Measurements from ENCODE around the gene FKBP7. TPM values are rescaled to one million over a fixed set of nuclear protein-coding genes. Genes with fewer than 3 reads are reported as not detected.
"Not testable (repeated sequence)": the region's sequence is repeated elsewhere in the genome, so short reads cannot be mapped to it uniquely, and the experiment has no call there.

Gene FKBP7
- polyA plus RNA-seq, 4 donors, result 54.6 to 114 (median 75.6) TPM

DNA sequence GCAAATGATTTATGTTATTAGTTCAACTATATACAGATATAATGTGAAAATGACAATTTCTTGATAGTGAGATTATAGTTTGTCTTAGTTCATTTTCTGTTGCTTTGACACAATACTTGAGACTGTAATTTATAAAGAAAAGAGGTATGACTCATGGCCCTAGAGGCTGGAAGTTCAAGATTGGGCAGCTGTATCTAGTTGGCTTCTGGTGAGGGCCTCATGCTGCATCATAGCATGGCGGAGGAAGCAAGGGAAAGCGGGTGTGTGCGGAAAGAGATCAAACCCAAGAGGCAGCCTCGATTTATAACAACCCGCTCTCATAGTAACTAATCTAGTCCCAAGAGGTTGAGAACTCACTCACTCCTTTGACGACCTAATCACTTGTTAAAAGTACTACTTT lies 13.2 kb upstream of the FKBP7 start:
- DNase-seq (ENCODE audit: low read depth in 4 of 4, low spot score in 3 of 4), result no peak

- no peak for DNase-seq (ENCODE audit: low read depth in 4 of 4, low spot score in 3 of 4)
These were observed 7.0 kb upstream of the FKBP7 start for GRCh38 chr2:178485356-178485755.

DNA sequence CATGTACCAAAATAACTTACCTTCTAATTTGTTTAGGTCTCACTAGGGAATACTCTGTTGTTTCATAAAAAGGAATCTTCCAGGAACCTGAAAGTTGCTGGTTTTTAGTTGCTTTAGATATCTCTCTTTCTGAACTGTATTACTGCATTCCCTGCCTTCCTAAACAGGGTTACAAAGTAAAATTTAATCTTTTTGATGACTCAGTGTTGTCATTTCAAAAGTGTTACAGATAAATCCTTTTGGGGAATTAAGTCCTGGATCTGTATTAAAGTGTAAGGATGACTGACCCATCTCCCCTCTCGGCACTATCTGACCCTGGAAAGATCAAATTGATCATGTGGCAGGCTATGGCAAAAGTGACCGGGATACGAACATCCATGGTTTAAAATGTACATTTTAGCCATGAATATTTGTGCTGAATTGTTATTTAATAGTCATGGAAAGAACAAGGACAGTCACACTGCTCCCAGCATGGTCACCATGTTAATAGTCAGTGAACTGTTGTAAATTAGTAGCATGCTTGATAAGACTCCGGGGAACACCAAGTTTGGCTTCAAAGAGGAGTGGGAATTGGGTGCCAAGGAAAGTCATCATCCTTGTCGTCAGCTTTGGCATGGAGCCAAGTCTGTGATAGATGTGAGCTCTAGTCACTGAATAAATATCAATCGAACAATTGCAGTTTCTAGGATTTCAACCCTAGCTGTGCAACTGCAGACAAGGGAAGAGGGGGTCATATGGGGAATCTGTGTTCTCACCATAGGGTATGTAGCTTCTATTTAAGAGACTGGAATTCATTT lies 6.0 kb upstream of the FKBP7 start:
- DNase-seq (ENCODE audit: low read depth in 4 of 4, low spot score in 3 of 4), result no peak

GRCh38 chr2:178482437-178482836 lies 4.0 kb upstream of the FKBP7 start:
- DNase-seq (ENCODE audit: low read depth in 4 of 4, low spot score in 3 of 4), result no peak

DNA sequence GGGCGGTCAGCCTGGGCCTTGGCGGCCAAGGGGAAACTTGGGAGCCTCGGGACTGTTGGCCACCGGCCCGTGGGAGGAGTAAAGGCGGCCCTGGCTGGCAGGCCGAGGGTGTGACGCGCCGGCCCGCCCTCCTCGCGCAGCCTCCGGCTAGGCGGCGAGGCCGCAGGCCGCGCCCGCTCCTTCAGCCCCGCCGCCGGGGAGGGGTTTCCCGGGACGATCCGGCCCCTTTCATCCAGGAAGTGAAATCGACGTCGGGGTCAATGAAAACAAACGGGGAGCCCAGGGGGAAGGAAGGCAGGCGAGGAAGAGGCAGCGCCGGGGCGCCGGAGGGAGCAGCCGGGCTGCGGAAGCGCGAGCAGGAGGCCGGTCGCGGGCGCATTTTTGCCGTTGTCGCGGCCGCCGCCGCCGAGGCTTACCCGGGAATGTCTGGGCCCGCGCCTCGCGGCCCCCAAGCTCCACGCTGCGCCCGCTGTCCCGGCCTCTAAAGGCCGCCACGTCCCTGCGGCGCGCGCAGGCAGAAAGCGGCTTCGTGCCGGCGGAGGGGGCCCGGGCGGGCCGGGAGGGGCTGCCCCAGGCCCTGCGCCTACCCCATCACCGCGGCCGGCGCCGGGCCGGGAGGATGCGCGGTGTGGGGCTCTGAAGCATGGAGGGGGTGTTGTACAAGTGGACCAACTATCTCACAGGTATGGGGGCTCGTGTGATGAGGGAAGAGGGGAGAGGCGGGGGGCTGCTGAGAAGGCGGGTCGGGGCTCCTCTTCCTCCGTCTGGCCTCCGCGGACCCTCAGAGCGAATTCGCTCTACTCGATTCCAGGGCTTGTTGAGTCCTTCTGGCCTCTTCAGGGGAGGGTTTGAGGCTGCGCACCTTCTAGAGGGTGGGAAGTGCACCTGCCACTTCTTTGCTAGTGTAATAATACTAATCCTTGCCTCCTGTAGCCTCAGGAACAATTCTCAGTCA lies 2.1 kb upstream of the FKBP7 start, which contains the start of gene PLEKHA3:
Gene PLEKHA3 (plus strand): TSS at position 231 of the 955 bp plus-strand sequence. CDS start 413 bp downstream, at position 644.
- peak; percentile 74 to 86 (median 80) for DNase-seq (ENCODE audit: low read depth in 4 of 4, low spot score in 3 of 4)

DNA sequence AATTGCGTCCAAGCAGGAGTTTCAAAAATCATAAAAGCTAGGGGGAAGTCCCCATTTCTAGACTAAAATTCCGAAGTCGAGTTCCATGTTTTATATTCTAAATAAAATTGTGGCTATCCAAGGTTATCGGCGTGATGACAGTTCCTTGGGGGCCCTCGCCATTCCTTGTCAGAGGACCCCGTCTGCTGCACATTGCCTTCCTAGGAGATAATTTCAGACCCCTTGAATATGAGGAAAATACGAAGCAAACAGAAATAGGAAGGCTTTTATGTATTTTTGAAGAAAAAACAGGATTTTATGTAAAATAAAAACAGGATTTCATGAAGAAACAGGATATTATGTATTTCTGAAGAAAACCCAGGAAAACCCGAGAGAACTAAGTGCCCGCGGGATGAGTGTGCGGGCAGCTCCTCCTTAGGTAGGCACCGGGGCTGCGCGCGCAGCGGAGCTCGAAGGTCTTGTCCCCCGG lies 1.4 kb upstream of the FKBP7 start:
- no peak for DNase-seq (ENCODE audit: low read depth in 4 of 4, low spot score in 3 of 4)

GRCh38 chr2:178479275-178479616 lies 846 bp upstream of the FKBP7 start:
- DNase-seq (ENCODE audit: low read depth in 4 of 4, low spot score in 3 of 4), result no peak

DNA sequence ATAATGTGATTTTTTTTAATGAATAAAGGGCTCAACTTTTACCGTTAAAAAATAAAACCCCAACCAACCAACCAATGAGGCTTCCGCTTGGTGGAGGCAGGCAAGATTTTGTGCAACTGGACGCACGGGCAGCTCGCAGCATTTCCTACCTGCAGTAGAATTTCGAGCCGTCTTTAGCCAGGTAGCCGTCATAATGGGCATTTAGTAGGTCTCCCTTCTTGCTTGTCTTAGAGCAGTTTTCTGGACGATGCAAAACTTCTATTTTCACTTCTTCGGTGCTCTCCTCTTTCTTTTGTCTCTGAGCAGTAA lies 316 bp downstream of the FKBP7 start:
- DNase-seq (ENCODE audit: low read depth in 4 of 4, low spot score in 3 of 4), result peak in 1 of 4 donors; percentile 24

DNA sequence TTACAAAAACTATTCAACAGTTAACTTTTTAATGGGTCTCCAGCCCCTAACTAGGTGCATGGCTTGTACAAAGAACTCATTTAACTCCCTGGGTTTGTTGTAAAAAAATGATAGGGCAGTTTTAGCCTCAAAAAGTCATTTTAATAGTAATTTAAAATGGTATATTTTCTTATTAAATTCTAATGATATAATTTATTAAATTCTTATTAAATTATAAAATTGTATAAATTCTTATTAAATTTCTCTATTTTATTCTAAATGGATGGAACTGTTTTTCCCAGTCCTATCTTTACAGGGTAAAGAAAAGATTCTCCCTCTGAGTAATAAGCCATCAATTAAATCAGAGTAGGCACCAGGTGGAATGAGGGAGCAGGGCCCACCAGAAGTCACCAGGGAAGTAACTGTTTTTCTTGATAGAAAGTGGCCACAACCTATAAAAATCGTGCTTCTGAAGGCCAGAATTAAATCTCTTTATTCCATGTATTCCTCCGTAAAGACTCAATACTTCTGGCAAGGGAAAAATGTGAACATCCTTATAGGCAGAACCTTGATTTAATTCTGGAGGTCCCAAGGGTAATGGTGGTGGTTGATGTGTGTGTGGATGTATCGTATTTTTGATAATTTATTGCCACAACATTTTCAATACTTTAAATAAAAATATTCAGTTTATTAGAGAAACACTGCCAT lies 814 bp downstream of the FKBP7 start:
- peak in 2 of 4 donors; percentile 18 to 20 for DNase-seq (ENCODE audit: low read depth in 4 of 4, low spot score in 3 of 4)

GRCh38 chr2:178476477-178476876 lies 1.9 kb downstream of the FKBP7 start:
- DNase-seq (ENCODE audit: low read depth in 4 of 4, low spot score in 3 of 4), result no peak

DNA sequence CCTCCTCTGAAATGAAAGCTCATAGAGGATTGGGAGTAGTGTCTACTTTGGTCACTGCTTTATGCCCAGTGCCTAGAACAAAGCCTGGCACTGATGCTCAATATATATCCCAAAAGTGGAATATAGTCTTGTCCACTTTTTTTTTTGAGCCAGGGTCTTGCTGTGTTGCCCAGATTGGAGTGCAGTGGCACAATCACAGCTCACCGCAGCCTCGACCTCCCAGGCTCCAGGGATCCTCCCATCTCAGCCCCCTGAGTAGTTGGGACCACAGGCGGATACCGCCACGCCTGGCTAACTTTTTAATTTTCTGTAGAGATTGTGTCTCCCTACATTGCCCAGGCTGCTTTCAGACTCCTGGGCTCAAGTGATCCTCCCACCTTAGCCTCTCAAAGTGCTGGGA lies 3.8 kb downstream of the FKBP7 start:
- no peak for DNase-seq (ENCODE audit: low read depth in 4 of 4, low spot score in 3 of 4)

DNA sequence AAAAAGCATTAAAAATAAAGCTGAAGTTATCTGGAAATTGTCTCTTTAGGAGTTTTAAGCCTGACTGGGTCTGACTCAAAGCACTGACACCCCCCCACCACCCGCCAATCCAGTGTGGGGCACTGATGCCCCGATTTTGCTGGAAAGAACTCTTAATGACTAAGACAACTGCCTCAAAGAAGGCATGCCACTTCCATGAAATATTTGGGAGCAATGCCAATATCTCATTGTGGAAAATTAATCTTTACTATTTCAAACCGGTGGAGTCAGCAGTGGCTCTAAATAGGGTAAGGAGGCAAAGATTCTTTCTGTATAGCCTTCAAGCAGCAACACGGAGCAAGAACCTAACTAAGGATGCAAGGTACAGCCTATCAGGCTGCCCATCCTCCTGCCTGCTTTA lies 4.5 kb downstream of the FKBP7 start:
- no peak for DNase-seq (ENCODE audit: low read depth in 4 of 4, low spot score in 3 of 4)

DNA sequence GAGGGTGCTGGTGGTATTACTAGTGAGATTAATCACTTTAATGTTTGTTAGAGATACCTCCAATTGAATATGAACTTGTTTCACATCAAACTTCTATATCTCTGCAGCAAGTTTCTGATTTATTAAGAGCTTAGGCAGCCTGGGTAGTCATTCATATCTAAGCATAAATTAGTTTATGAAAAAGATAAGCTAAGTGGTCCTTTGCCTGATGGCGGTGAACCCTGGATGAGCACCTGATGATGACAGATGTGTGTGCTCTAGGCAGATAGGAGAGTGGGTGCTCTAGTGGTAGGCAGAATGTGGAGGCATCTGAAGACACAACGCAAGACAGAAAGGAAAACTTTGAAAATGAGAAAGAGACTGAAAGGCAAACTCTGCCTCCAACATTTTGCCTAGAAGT lies 5.0 kb downstream of the FKBP7 start:
- no peak for DNase-seq (ENCODE audit: low read depth in 4 of 4, low spot score in 3 of 4)

DNA sequence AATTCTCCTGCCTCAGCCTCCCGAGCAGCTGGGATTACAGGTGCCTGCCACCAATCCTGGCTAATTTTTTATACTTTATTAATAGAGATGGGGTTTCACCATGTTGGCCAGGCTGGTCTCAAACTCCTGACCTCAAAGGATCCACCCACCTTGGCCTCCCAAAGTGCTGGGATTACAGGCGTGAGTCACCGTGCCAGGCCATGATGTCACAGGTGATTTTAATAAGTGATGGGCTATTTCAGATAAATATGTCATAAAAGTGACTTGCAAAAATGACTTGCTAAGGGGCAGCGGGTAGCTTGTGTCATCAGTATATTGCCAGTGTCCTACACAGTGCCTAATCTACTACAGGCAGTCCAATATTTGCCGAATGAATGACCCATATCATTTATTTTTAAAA lies 7.1 kb downstream of the FKBP7 start:
- DNase-seq (ENCODE audit: low read depth in 4 of 4, low spot score in 3 of 4), result not testable (repeated sequence)

DNA sequence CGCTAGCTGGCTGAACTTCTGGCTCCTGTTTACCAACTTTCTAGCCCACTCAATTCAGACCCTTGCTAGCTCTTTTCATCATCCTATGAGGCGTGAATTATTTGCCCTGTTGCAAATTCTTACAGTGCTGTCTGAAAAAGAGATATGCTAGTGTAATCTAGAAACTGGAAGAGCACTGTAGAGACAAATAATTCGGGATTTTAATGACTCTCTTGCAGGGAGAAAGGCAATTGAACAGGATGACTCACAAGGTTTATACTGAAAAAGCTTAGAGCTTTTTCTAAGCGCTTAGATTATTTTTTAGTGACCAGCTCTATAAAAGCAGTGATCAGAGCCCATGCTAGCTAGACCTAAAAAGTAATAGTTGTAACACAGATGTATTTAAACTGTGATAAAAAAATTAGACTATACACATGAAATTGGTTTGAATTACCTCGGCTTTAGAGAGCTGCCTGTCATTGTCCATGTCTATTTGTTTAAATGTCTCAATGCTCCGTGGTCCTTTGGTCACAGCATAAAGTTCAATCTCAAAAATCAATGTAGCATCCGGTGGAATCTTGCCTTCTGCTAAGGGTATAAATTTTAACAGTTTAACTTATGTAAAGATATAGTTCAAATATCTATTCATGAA lies 9.1 kb downstream of the FKBP7 start:
- DNase-seq (ENCODE audit: low read depth in 4 of 4, low spot score in 3 of 4), result no peak

DNA sequence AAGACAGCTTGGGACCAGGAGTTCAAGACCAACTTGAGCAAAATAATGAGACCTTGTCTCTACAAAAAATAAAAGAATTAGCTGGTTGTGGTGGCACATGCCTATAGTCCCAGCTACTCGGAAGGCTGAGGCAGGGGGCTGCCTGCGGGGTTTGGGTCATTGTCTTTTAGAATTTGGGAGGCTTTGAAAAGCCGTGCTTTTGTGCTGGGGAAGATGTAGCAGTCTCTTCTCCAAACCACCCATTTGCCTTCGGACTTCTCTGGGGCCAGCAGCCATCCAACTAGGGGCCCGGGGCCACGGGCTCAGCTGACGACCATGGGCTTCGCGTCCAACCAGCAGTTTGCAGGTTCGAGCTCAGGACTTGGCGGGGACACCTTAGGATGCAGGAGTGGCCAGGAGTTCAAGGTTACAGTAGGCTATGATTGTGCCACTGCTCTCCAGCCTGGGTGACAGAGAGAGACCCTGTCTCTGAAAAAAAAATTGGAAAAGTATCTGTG lies 21.0 kb downstream of the FKBP7 start:
- no peak for DNase-seq (ENCODE audit: low read depth in 4 of 4, low spot score in 3 of 4)

DNA sequence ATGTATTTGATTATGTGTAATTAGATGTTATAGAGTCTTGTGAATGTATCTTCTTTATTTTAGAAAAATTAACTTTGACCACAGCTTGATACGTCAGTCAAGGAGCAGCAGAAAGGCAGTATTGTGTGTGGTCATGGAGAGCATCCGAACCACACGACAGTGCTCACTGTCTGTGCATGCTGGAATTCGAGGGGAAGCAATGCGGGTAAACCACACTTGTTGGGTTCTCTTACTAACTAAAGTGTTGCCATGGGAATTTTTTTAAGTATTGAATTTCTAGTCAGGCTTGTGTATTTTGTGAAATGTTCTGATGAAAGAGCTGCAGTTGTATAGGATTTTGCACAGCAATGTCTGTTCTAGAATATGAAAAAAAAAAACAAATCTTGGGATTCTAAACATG lies 22.5 kb downstream of the FKBP7 start:
- DNase-seq (ENCODE audit: low read depth in 4 of 4, low spot score in 3 of 4), result no peak

GRCh38 chr2:178452870-178453269 lies 25.5 kb downstream of the FKBP7 start:
- DNase-seq (ENCODE audit: low read depth in 4 of 4, low spot score in 3 of 4), result no peak

DNA sequence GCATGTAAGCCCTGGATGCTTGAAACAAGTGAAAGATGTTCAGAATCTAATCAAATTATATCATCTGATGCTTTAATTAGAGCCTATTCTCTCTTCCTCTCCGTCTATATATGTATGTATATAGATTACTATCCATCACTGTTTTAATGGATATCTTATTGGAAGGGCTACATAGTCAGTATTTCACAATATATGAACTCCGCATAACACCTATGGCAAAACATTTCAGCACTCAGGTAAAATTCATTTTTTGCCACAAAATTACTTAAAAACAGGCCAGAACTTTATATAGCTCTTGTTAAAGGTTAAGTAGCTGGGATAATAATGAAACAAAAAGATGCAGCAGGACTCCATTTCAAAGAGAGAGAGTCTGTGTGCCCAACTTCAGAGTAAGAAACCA lies 26.1 kb downstream of the FKBP7 start:
- no peak for DNase-seq (ENCODE audit: low read depth in 4 of 4, low spot score in 3 of 4)

- peak; percentile 94 to 96 (median 95) for DNase-seq (ENCODE audit: low read depth in 4 of 4, low spot score in 3 of 4)
These were observed 27.4 kb downstream of the FKBP7 start, which contains the start of the genes PJVK and PRKRA for GRCh38 chr2:178450774-178451525. TSS of gene PJVK (plus strand) at chr2:178451378. CDS start at chr2:178453410, 2,032 bp downstream. TSS of gene PRKRA (minus strand) at chr2:178451175. CDS start at chr2:178451030, 145 bp downstream.
